Endothelial cell of umbilical vein (primary cell): ENCODE results near the gene PLB1. TPM values are rescaled to one million over a fixed set of nuclear protein-coding genes. Genes with fewer than 3 reads are reported as not detected.

Experiments
- BruUV-seq: library from RNA; stranded (reverse); fragments of 400-500 nt; replicated peaks from 2 replicates; lab custom pipeline; 2021; lab: Mats Ljungman, UMichigan
- CTCF ChIA-PET: fragments of 300-600, 350-600 bp; sonication (Branson Sonifier 250); formaldehyde crosslinking; loops from one replicate; lab custom pipeline; 2021; ENCODE audit warnings: antibody characterized with exemption, inconsistent platforms; lab: Charles Lee
- POLR2A ChIA-PET: fragments of 300-600, 350-600 bp; sonication (Branson Sonifier 250); formaldehyde crosslinking; loops from one replicate; lab custom pipeline; 2021; ENCODE audit warnings: antibody characterized with exemption, inconsistent platforms; lab: Charles Lee
- DNase-seq: peaks from one replicate; pipeline ENCODE4 v3.0.0-alpha.2; 2011; ENCODE audit warnings: low read depth, low spot score
- FAIRE-seq: peaks from 2 replicates; lab custom pipeline; 2011; peaks lifted over from hg19 to GRCh38; lab: Jason Lieb, UNC
- H2AFZ ChIP-seq: 2 replicates; pipeline ENCODE4 v1.6.0; 2012; ENCODE audit warnings: low read depth, low read length, control low read depth, inconsistent platforms
- H3K27ac ChIP-seq: 2 replicates; pipeline ENCODE4 v1.5.1; 2011; ENCODE audit warnings: low read depth, mild to moderate bottlenecking, control low read depth, low read length, moderate library complexity; ENCODE audit not compliant: insufficient read depth
- H3K27me3 ChIP-seq, 2 experiments: 2 replicates each; pipeline versions ENCODE4 v1.6.0 to v1.6.1; 2011; ENCODE audit warnings: low read length in 2 of 2, mixed read lengths in 1 of 2; ENCODE audit not compliant: control insufficient read depth in 2 of 2, insufficient read depth in 2 of 2
- H3K36me3 ChIP-seq, 2 experiments: 2 replicates in 1 of 2; 3 replicates in 1 of 2; pipeline ENCODE4 v1.5.1; 2011; ENCODE audit warnings: low read length in 2 of 2, mild to moderate bottlenecking in 1 of 2, moderate library complexity in 1 of 2; ENCODE audit not compliant: control insufficient read depth in 2 of 2, insufficient read depth in 2 of 2; ENCODE audit errors: extremely low read depth in 1 of 2
- H3K4me1 ChIP-seq: 3 replicates; pipeline ENCODE4 v1.5.1; 2011; ENCODE audit warnings: mild to moderate bottlenecking, low read length; ENCODE audit not compliant: control insufficient read depth, insufficient read depth; ENCODE audit errors: extremely low read depth
- H3K4me2 ChIP-seq: 2 replicates; pipeline ENCODE4 v1.6.1; 2011; ENCODE audit warnings: low read length, control low read depth, mixed read lengths; ENCODE audit not compliant: insufficient read depth
- H3K4me3 ChIP-seq, 3 experiments: fragments of 200-600 bp in 1 of 3; sonication (generic), shearing (Covaris generic) in 1 of 3; replicated peaks in 1 of 3; 2 replicates each; pipeline ENCODE4 v1.5.1; 2011 to 2016; ENCODE audit warnings: control low read depth in 3 of 3, low read length in 3 of 3, mild to moderate bottlenecking in 2 of 3, inconsistent platforms in 1 of 3, low read depth in 1 of 3, moderate library complexity in 1 of 3; ENCODE audit not compliant: insufficient read depth in 1 of 3
- H3K79me2 ChIP-seq: 2 replicates; pipeline ENCODE4 v1.6.0; 2012; ENCODE audit warnings: low read length, inconsistent platforms; ENCODE audit not compliant: control insufficient read depth, insufficient read depth
- H3K9ac ChIP-seq: replicated peaks from 2 replicates; pipeline ENCODE3; 2011; ENCODE audit warnings: low read length, control low read depth; ENCODE audit not compliant: insufficient read depth; ENCODE audit errors: extremely low read depth
- H3K9me1 ChIP-seq: replicated peaks from 3 replicates; pipeline ENCODE4 v1.6.0; 2011; ENCODE audit warnings: mild to moderate bottlenecking, low read length; ENCODE audit not compliant: control insufficient read depth, insufficient read depth; ENCODE audit errors: extremely low read depth
- H3K9me3 ChIP-seq: replicated peaks from 2 replicates; pipeline ENCODE4 v1.5.1; 2012; ENCODE audit warnings: low read length, inconsistent platforms; ENCODE audit not compliant: control insufficient read depth, insufficient read depth
- H4K20me1 ChIP-seq: replicated peaks from 2 replicates; pipeline ENCODE3; 2011; ENCODE audit warnings: mild to moderate bottlenecking, low read length; ENCODE audit not compliant: control insufficient read depth, insufficient read depth; ENCODE audit errors: extremely low read depth
- CTCF ChIP-seq, 2 donors: IDR thresholded peaks; 1 replicate in 1 of 2; 2 replicates in 1 of 2; pipeline ENCODE4 v1.5.1; 2011; ENCODE audit warnings: low read length in 2 of 2, mild to moderate bottlenecking in 2 of 2, moderate library complexity in 2 of 2, control low read depth in 1 of 2, inconsistent platforms in 1 of 2, low read depth in 1 of 2; ENCODE audit not compliant: insufficient read depth in 1 of 2; ENCODE audit errors: extremely low read depth in 1 of 2
- EZH2 ChIP-seq: IDR thresholded peaks from 2 replicates; pipeline ENCODE4 v1.6.1; 2012; ENCODE audit warnings: borderline replicate concordance, low read depth, mild to moderate bottlenecking, moderate library complexity, low read length, inconsistent platforms; ENCODE audit not compliant: severe bottlenecking
- FOS ChIP-seq: IDR thresholded peaks from 2 replicates; pipeline ENCODE4 v1.6.1; 2011; ENCODE audit warnings: mild to moderate bottlenecking, low read length, moderate library complexity, borderline replicate concordance; ENCODE audit not compliant: insufficient read depth
- GATA2 ChIP-seq: IDR thresholded peaks from 2 replicates; pipeline ENCODE4 v1.7.0; 2011; ENCODE audit warnings: low read depth, mild to moderate bottlenecking, moderate library complexity, mixed read lengths, low read length; ENCODE audit not compliant: insufficient read length, insufficient read depth
- JUN ChIP-seq: IDR thresholded peaks from 2 replicates; pipeline ENCODE4 v1.6.1; 2011; ENCODE audit warnings: borderline replicate concordance, low read depth; ENCODE audit not compliant: insufficient read length, insufficient read depth
- MAX ChIP-seq: IDR thresholded peaks from 2 replicates; pipeline ENCODE4 v1.6.1; 2011; ENCODE audit not compliant: insufficient read depth, insufficient read length
- MYC ChIP-seq: IDR thresholded peaks from one replicate; pipeline ENCODE4 v1.6.1; 2011; ENCODE audit warnings: mild to moderate bottlenecking, low read depth, low read length
- POLR2A ChIP-seq: IDR thresholded peaks from 2 replicates; pipeline ENCODE4 v1.6.1; 2012; ENCODE audit warnings: low read depth, mild to moderate bottlenecking, control low read depth, low read length
- POLR2AphosphoS5 ChIP-seq: IDR thresholded peaks from 2 replicates; pipeline ENCODE4 v1.6.1; 2012; ENCODE audit warnings: low read depth, mild to moderate bottlenecking, control low read depth, low read length, moderate library complexity; ENCODE audit not compliant: insufficient read depth
- dilution Hi-C: fragments of 300-500 bp; cut with MboI; formaldehyde crosslinking; loops from one replicate; pipeline ENCODE4 v1.15.0; 2019; ENCODE audit warnings: low sequenced_read_pairs; ENCODE audit not compliant: extremely low pct_ligation_motif_present
- intact Hi-C: fragments of 100-400 bp; cut with micrococcal nuclease; formaldehyde crosslinking; loops from one replicate; pipeline ENCODE4 v1.10.0; 2022
- polyA plus RNA-seq, 4 experiments: library from polyadenylated mRNA; depleted of rRNA in 3 of 4; stranded (reverse) in 3 of 4; unstranded in 1 of 4; fragments of >200 nt; gene quantifications; 2 replicates each; pipeline versions ENCODE4 v1.2.1 to v1.2.3, GENCODE V29; 2011 to 2012; ENCODE audit warnings: missing spikeins in 1 of 4
- total RNA-seq: library from RNA; stranded (reverse); gene quantifications from 2 replicates; pipeline ENCODE4 v1.2.3, GENCODE V29; 2021

The PLB1 gene
- total and polyA plus RNA-seq, 2 donors (not counting 3 experiments of a cell fraction or from before 2014, with no cell fraction given), result 0.75 to 0.80 TPM

- dilution Hi-C loops, result no loop called here
- TF ChIP-seq GATA2 (no peak), POLR2A (no peak), JUN (no peak), CTCF (IDR thresholded peaks at IDR 0.05; ENCODE audit: extremely low read depth in 1 of 2, insufficient read depth in 1 of 2, low read depth in 1 of 2, low read length in 2 of 2) (no peak), EZH2 (no peak), MYC (no peak), POLR2AphosphoS5 (no peak), FOS (no peak), MAX (no peak)
Measured at GRCh38 chr2:28497206-28497605, 1.3 kb downstream of the PLB1 start.

More at GRCh38 chr2:28497206-28497605, 1.3 kb downstream of the PLB1 start:
- Histone ChIP-seq H3K27ac (no peak overlapping the region), H3K4me1 (no peaks in the 10 kb centered on the region), H3K9me1 (no peaks in the 10 kb centered on the region), H3K79me2 (no peaks in the 10 kb centered on the region), H4K20me1 (no peaks in the 10 kb centered on the region), H3K4me2 (no peak overlapping the region), H3K4me3 (no peak overlapping the region), H3K27me3 (peaks cover 4 to 10% of the 10 kb centered on the region in 2 experiments), H2AFZ (no peak overlapping the region), H3K9me3 (no peaks in the 10 kb centered on the region), H3K36me3 (no peaks in the 10 kb centered on the region), H3K9ac (no peak overlapping the region)
- no TSS peak for BruUV-seq
- CTCF ChIA-PET, result no interaction called here
- no peak for DNase-seq
- FAIRE-seq, result no peak
- intact Hi-C loops, result no loop called here
- POLR2A ChIA-PET, result no interaction called here
